Progenitor cell of endocrine pancreas (in vitro differentiated cells): ENCODE data around the gene SUZ12. TPM values are rescaled to one million over a fixed set of nuclear protein-coding genes. Genes with fewer than 3 reads are reported as not detected.

Experiments used
- DNase-seq: peaks from one replicate; pipeline ENCODE4 v3.0.0; 2021; ENCODE audit warnings: low spot score; ENCODE audit not compliant: unreplicated experiment
- H3K27ac Mint-ChIP-seq: 2 replicates; pipeline ENCODE4 v1.8.0; 2021; ENCODE audit warnings: mild to moderate bottlenecking, moderate library complexity, mixed read lengths
- H3K27me3 Mint-ChIP-seq: 2 replicates; pipeline ENCODE4 v1.8.0; 2021; ENCODE audit warnings: mixed read lengths
- H3K36me3 Mint-ChIP-seq: 2 replicates; pipeline ENCODE4 v1.8.0; 2022; ENCODE audit warnings: mixed read lengths; ENCODE audit not compliant: insufficient read depth
- H3K4me1 Mint-ChIP-seq: 2 replicates; pipeline ENCODE4 v1.8.0; 2021; ENCODE audit warnings: low read depth, mixed read lengths
- H3K4me3 Mint-ChIP-seq: 2 replicates; pipeline ENCODE4 v1.8.0; 2021; ENCODE audit warnings: low read depth, mild to moderate bottlenecking, moderate library complexity, mixed read lengths
- H3K9me3 Mint-ChIP-seq: 2 replicates; pipeline ENCODE4 v1.8.0; 2021; ENCODE audit warnings: low read depth, mixed read lengths
- total RNA-seq: library from RNA; stranded (reverse); gene quantifications from 2 replicates; pipeline ENCODE4 v1.2.1, GENCODE V29; 2021
- TF ChIP-seq, protein P1 (sequence below): fragments of 200-600 bp; sonication (generic); IDR thresholded peaks from one replicate; pipeline ENCODE4 v1.5.0; 2021; ENCODE audit warnings: antibody characterized with exemption, mild to moderate bottlenecking; ENCODE audit not compliant: unreplicated experiment

SUZ12 gene
- total RNA-seq, 1 donor from 2014 or later = 38.3 TPM

DNA sequence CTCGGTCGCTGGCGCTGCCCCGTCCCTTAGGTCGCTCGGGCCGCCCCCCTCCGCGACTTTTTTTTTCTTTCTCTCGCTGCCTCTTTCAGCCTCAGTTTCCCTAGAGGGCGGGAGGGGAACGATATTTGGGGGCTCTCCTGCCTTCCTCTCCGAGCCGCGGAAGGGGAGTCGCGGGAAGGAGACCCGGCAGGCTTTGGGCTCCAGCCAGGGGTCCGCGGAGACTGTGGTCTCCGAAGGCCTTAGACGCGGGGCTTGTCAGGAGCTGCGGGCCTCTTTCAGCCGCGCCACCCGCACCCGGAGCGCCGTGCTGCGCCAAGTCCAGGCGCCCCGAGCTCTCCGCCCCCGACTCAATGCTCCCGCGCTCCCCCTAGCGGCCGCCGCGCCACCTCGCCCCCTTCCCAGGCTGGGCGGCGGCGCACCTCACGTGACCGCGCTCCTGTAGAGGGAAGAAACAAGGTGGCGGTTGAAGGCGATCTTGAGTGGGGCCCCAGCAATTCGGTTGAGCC is 70.2 kb downstream of the SUZ12 start, which contains the start of gene LRRC37B:
TSS of gene LRRC37B (plus strand) at position 427 of the 506 bp plus-strand sequence. CDS start 14,010 bp downstream, outside the sequence.
- H3K9me3 Mint-ChIP-seq = no peaks in the 10 kb centered on the region

DNA sequence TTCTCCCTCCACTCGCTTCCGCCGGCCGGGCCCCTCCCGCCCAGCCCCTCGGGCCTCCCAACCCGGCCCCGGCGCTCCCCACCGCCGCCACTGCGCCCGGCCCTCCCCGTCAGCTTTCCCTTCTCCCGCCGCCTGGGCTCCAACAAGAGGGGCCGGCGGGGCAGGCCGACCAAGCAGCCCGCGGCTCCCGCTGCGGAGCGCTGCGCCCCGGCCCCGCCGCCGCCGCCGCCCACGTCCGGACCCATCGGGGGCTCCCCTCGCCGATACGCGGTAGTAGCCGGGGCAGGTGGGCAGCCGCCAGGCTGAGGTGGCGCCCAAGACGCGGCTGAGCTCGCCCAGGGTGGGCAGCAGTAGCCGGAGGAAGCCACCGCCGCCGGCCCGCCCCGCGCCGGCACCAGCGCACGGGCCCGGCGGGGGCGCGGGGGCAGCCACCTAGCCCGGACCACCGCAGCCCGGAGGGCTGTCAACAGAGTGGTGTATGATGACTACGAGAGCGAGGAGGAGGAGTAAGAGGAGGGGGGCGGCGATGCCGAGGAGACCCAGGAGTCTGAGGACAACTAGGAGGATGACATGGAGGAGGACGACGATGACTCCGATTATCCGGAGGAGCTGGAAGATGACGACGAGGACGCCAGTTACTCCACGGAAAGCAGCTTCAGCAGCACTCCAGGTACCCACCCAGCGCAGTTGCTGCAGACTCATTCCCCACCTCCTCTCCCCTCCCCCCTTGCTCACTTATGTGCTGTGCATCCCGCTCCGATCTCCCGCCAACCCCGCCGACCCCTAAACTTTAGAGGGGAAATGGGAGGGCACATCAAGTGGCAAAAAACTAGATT is 70.9 kb downstream of the SUZ12 start:
- H3K27ac Mint-ChIP-seq = peak overlapping the region; percentile 79
- TF ChIP-seq, protein P1, sequence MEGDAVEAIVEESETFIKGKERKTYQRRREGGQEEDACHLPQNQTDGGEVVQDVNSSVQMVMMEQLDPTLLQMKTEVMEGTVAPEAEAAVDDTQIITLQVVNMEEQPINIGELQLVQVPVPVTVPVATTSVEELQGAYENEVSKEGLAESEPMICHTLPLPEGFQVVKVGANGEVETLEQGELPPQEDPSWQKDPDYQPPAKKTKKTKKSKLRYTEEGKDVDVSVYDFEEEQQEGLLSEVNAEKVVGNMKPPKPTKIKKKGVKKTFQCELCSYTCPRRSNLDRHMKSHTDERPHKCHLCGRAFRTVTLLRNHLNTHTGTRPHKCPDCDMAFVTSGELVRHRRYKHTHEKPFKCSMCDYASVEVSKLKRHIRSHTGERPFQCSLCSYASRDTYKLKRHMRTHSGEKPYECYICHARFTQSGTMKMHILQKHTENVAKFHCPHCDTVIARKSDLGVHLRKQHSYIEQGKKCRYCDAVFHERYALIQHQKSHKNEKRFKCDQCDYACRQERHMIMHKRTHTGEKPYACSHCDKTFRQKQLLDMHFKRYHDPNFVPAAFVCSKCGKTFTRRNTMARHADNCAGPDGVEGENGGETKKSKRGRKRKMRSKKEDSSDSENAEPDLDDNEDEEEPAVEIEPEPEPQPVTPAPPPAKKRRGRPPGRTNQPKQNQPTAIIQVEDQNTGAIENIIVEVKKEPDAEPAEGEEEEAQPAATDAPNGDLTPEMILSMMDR = no peak

More for the DNA sequence above, 70.2 kb downstream of the SUZ12 start, which contains the start of gene LRRC37B:
- Mint-ChIP-seq H3K4me1 (peaks cover 13% of the 10 kb centered on the region), H3K27me3 (no peaks in the 10 kb centered on the region), H3K4me3 (peak within 1 kb of the TSS; percentile 77), H3K36me3 (peaks cover 2% of the 10 kb centered on the region), H3K27ac (peak within 1 kb of the TSS; percentile 79)
- TF ChIP-seq, protein P1 = peak; percentile 94
- peak; percentile 85 for DNase-seq

DNA sequence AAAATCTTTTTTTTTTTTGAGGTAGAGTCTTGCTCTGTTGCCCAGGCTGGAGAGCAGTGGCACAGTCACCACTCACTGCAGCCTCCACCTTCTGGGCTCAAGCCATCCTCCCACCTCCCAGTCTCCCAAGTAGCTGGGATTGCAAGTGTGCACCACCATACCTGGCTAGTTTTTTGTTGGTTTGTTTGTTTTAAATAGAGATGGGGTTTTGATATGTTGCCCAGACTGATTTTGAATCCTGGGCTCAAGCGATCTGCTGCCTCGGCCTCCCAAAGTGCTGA is 72.4 kb downstream of the SUZ12 start:
- Mint-ChIP-seq H3K4me3 (peak overlapping the region; percentile 77), H3K4me1 (peaks cover 13% of the 10 kb centered on the region), H3K27me3 (no peaks in the 10 kb centered on the region), H3K9me3 (no peaks in the 10 kb centered on the region), H3K36me3 (peaks cover 5% of the 10 kb centered on the region), H3K27ac (no peak overlapping the region)
- TF ChIP-seq, protein P1 = no peak
- DNase-seq = no peak

More for the DNA sequence above, 70.9 kb downstream of the SUZ12 start:
- Mint-ChIP-seq H3K9me3 (no peaks in the 10 kb centered on the region), H3K4me1 (peaks cover 13% of the 10 kb centered on the region), H3K36me3 (peaks cover 3% of the 10 kb centered on the region), H3K27me3 (no peaks in the 10 kb centered on the region), H3K4me3 (peak overlapping the region; percentile 77)
- peak; percentile 16 for DNase-seq

DNA sequence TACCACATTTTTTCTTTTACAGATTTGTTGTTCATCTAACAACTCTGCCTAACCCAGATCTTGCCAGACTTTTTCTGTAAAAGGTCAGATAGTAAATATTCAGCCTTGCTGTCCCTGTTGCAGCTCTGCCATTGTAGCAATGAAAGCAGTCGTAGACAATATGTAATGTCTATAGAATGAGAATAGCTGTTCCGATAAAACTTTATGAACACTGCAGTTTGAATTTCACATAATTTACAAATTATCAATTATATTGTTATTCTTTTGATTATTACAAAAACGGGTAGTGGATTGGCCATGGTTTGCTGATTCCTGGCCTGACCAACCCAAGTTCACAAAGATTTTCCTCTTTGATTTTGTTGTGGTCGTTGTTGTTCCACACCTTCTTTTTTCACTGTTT is 73.3 kb downstream of the SUZ12 start:
- peak overlapping the region; percentile 77 for H3K4me3 Mint-ChIP-seq
- H3K27ac Mint-ChIP-seq = peak overlapping the region; percentile 87
- DNase-seq = no peak
- no peaks in the 10 kb centered on the region for H3K9me3 Mint-ChIP-seq
- peaks cover 5% of the 10 kb centered on the region for H3K36me3 Mint-ChIP-seq
- TF ChIP-seq, protein P1 = no peak
- H3K27me3 Mint-ChIP-seq = no peaks in the 10 kb centered on the region
- peaks cover 13% of the 10 kb centered on the region for H3K4me1 Mint-ChIP-seq

DNA sequence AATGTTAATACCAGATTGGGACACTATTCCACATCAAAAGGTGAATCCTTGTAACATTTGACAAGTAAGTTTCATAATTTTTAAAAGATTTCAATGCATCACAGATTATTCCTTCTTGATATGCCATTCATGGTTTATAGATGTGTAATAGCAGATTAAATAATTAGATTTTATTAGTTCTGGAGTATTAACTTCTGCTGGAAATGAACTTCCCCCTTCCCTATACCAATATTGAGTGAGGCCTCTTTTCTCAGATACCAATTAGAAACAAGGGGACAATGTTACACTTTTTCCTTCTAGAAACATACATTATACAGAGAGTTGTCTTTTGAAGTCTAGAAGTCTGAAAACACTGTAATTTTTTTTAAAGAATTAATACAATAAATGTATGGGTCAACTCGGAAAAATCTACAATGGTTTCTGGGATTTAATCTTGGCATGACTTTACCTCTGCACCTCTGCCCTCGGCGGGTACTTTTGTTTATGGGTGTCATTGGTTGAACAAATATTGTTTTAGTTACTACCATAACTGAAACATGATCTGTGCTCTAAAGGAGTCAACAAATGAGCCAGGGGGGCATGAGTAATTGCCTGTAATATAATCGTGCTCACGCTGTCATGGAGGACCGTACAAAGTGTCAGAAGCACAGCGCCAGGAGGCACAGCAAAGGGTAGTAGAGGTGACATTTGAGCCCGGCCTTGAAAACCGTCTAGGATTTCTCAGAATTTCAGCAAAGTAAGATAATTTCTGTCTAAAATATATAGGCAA is 78.6 kb downstream of the SUZ12 start:
- Mint-ChIP-seq H3K4me1 (peaks cover 6% of the 10 kb centered on the region), H3K4me3 (no peak overlapping the region), H3K9me3 (no peaks in the 10 kb centered on the region), H3K27me3 (no peaks in the 10 kb centered on the region), H3K27ac (no peak overlapping the region), H3K36me3 (peaks cover 10% of the 10 kb centered on the region)
- no peak for DNase-seq
- TF ChIP-seq, protein P1 = no peak
